Measurements from ENCODE around the gene DOCK1. TPM values are rescaled to one million over a fixed set of nuclear protein-coding genes. Genes with fewer than 3 reads are reported as not detected.

DOCK1 gene
- total RNA-seq, 3 donors from 2014 or later = 50.4 to 101 (median 69.2) TPM

DNA sequence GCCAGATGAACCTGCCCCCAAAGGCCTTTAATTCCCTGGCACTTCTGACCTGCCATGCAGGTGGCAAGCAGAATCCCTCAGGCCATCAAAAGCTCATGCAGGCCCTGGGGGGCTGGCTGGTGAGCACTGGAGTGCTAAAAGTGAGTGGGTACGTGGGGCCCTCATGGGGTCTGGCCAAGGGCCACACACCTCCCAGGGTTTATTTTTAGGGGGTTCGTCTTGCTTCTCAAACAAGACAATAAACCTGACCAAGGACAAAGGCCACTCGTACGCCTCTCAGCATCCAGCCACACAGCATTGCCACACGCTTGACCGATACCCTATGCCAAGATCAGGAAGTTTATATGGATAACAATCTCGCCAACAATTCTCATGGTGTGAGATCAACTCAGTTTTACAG, 33.1 kb upstream of the DOCK1 start:
- Histone ChIP-seq H3K27me3 (no peaks in the 10 kb centered on the region), H3K4me3 (no peak overlapping the region), H3K36me3 (no peaks in the 10 kb centered on the region), H3K4me1 (no peaks in the 10 kb centered on the region), H3K9me3 (no peaks in the 10 kb centered on the region), H3K27ac (no peak overlapping the region)
- DNase-seq (ENCODE audit: low spot score in 2 of 2) = no peak
- intact Hi-C loops (cut with DNase I; ENCODE audit: low total_unique reads) = no loop called here
- TF ChIP-seq POLR2A (IDR thresholded peaks at IDR 0.05) (no peak), POLR2AphosphoS5 (IDR thresholded peaks at IDR 0.05) (no peak)
- TF ChIP-seq, protein P1, sequence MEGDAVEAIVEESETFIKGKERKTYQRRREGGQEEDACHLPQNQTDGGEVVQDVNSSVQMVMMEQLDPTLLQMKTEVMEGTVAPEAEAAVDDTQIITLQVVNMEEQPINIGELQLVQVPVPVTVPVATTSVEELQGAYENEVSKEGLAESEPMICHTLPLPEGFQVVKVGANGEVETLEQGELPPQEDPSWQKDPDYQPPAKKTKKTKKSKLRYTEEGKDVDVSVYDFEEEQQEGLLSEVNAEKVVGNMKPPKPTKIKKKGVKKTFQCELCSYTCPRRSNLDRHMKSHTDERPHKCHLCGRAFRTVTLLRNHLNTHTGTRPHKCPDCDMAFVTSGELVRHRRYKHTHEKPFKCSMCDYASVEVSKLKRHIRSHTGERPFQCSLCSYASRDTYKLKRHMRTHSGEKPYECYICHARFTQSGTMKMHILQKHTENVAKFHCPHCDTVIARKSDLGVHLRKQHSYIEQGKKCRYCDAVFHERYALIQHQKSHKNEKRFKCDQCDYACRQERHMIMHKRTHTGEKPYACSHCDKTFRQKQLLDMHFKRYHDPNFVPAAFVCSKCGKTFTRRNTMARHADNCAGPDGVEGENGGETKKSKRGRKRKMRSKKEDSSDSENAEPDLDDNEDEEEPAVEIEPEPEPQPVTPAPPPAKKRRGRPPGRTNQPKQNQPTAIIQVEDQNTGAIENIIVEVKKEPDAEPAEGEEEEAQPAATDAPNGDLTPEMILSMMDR (IDR thresholded peaks at IDR 0.05) = no peak

DNA sequence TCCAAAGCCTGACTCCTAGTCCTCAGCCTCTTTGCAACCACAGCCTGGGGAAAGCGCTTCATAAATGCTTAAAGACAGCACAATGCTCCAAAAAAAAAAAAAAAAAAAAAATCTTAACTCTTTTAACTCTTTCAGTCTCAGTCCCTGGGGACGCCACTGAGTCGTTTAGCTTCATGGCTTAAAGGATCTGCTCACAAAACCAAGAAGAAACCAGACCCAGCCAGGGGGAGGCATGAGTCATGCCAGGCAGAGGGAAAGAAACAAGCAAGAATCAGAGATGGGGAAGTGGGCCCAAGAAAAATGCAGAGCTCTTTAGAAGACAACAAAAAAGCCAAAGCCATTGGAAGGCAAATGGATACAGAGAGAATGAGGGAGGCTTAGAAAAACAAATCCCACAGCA, 32.5 kb upstream of the DOCK1 start:
- intact Hi-C loops (cut with DNase I; ENCODE audit: low total_unique reads) = no loop called here
- no peak overlapping the region for H3K27ac ChIP-seq
- TF ChIP-seq POLR2A (IDR thresholded peaks at IDR 0.05) (no peak), POLR2AphosphoS5 (IDR thresholded peaks at IDR 0.05) (no peak)
- TF ChIP-seq, protein P1 (IDR thresholded peaks at IDR 0.05) = no peak
- no peaks in the 10 kb centered on the region for H3K36me3 ChIP-seq
- no peaks in the 10 kb centered on the region for H3K27me3 ChIP-seq
- no peak overlapping the region for H3K4me3 ChIP-seq
- no peaks in the 10 kb centered on the region for H3K9me3 ChIP-seq
- DNase-seq (ENCODE audit: low spot score in 2 of 2) = no peak
- H3K4me1 ChIP-seq = no peaks in the 10 kb centered on the region

DNA sequence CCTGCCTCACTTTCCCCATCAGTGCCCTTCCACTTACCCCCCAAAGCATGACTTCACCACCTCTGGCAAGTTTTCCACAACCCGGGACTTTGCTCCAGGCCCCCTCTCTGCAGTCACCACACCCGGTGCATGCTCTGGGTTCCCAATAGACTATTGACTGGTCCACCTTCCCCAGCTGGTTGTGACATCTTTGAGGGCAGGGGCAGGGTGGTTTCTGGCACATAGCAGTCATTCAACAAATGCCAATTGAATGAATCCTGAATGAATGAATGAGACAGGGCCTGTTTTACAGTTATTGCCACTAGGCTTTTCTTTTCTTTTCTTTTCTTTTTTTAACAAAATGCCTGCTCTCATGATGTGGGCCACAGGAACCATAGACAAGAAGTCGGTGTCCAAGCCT, 28.8 kb upstream of the DOCK1 start:
- Histone ChIP-seq H3K36me3 (no peaks in the 10 kb centered on the region), H3K4me1 (no peaks in the 10 kb centered on the region), H3K4me3 (no peak overlapping the region), H3K27ac (no peak overlapping the region), H3K27me3 (no peaks in the 10 kb centered on the region), H3K9me3 (no peaks in the 10 kb centered on the region)
- intact Hi-C loops (cut with DNase I; ENCODE audit: low total_unique reads) = no loop called here
- TF ChIP-seq POLR2A (IDR thresholded peaks at IDR 0.05) = no peak
- TF ChIP-seq, protein P1 (IDR thresholded peaks at IDR 0.05) = no peak
- TF ChIP-seq POLR2AphosphoS5 (IDR thresholded peaks at IDR 0.05) = no peak
- DNase-seq (ENCODE audit: low spot score in 2 of 2) = no peak

DNA sequence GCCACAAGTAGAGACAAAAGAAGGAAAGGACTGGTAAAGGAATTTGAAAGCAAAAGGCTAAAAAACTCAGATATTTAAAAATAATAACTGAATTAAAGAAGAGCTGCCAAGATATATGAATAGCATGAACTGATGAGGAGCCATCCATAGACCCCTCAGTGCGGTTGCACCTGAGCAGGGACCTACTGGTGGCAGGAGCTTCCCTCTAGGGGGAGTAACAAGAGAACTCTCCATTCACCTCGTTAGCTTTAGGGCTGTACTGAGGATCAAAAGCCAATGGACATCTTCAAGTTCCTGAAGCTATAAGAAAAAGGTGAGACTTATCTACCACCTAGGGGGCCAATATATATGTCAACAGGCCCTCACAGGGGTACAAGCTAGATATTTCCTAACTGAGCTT, 27.8 kb upstream of the DOCK1 start:
- H3K36me3 ChIP-seq = no peaks in the 10 kb centered on the region
- no peak for DNase-seq (ENCODE audit: low spot score in 2 of 2)
- no peaks in the 10 kb centered on the region for H3K4me1 ChIP-seq
- H3K27me3 ChIP-seq = no peaks in the 10 kb centered on the region
- TF ChIP-seq POLR2AphosphoS5 (IDR thresholded peaks at IDR 0.05) (no peak), POLR2A (IDR thresholded peaks at IDR 0.05) (no peak)
- TF ChIP-seq, protein P1 (IDR thresholded peaks at IDR 0.05) = no peak
- H3K4me3 ChIP-seq = no peak overlapping the region
- no peak overlapping the region for H3K27ac ChIP-seq
- intact Hi-C loops (cut with DNase I; ENCODE audit: low total_unique reads) = no loop called here
- H3K9me3 ChIP-seq = no peaks in the 10 kb centered on the region

DNA sequence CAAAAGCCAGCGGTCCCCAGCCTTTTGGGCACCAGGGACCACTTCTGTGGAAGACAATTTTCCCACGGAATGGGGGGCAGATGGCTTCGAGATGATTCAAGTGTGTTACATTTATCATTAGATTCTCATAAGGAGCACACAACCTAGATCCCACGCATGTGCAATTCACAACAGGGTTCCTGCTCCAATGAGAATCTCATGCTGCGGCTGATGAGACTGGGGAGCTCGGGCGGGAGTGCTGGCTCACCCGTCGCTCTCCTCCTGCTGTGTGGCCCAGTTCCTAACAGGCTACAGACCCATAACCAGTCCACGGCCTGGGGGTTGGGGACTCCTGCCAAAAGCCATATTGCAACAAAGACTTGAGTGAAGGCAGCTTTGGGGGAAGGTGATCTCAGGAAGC, 26.6 kb upstream of the DOCK1 start:
- Histone ChIP-seq H3K4me3 (no peak overlapping the region), H3K27me3 (no peaks in the 10 kb centered on the region), H3K4me1 (no peaks in the 10 kb centered on the region), H3K27ac (no peak overlapping the region), H3K9me3 (no peaks in the 10 kb centered on the region), H3K36me3 (no peaks in the 10 kb centered on the region)
- intact Hi-C loops (cut with DNase I; ENCODE audit: low total_unique reads) = no loop called here
- DNase-seq (ENCODE audit: low spot score in 2 of 2) = no peak
- TF ChIP-seq POLR2AphosphoS5 (IDR thresholded peaks at IDR 0.05) (no peak), POLR2A (IDR thresholded peaks at IDR 0.05) (no peak)
- TF ChIP-seq, protein P1 (IDR thresholded peaks at IDR 0.05) = no peak

All from breast epithelium (tissue), 4 donors.